Fibroblast of mammary gland (primary cell): ENCODE results near the gene CADM3.

Source experiments
- DNase-seq: peaks from one replicate; pipeline ENCODE4 v3.0.0-alpha.2; 2010; ENCODE audit warnings: low read depth
- H3K4me3 ChIP-seq: 2 replicates; pipeline ENCODE4 v1.5.1; 2011; ENCODE audit warnings: low read depth, mild to moderate bottlenecking, low read length, moderate library complexity; ENCODE audit not compliant: control insufficient read depth
- CTCF ChIP-seq: conservative IDR thresholded peaks from 2 replicates; pipeline ENCODE4 v1.5.1; 2011; ENCODE audit warnings: low read depth, low read length, inconsistent platforms; ENCODE audit not compliant: control insufficient read depth, insufficient read depth

The CADM3 gene

GRCh38 chr1:159196543-159196942 lies 25.1 kb downstream of the CADM3 start:
- TF ChIP-seq CTCF: peak; percentile 25
- H3K4me3 ChIP-seq: no peak overlapping the region
- no peak for DNase-seq

- DNase-seq: peak; percentile 80
- H3K4me3 ChIP-seq: no peak overlapping the region
- TF ChIP-seq CTCF: peak; percentile 99
Observed at GRCh38 chr1:159197561-159198557, 26.4 kb downstream of the CADM3 start.

GRCh38 chr1:159199901-159200300 lies 28.5 kb downstream of the CADM3 start:
- no peak for DNase-seq
- no peak overlapping the region for H3K4me3 ChIP-seq
- TF ChIP-seq CTCF: no peak

- TF ChIP-seq CTCF: no peak
- no peak for DNase-seq
- no peak overlapping the region for H3K4me3 ChIP-seq
Observed at GRCh38 chr1:159200769-159201168, 29.4 kb downstream of the CADM3 start.

GRCh38 chr1:159201642-159202041 lies 30.2 kb downstream of the CADM3 start:
- TF ChIP-seq CTCF: no peak
- no peak overlapping the region for H3K4me3 ChIP-seq
- DNase-seq: no peak

- no peak for TF ChIP-seq CTCF
- no peak overlapping the region for H3K4me3 ChIP-seq
- no peak for DNase-seq
Observed at GRCh38 chr1:159203610-159204009, 32.2 kb downstream of the CADM3 start.
